ENCODE measurements around the gene TRIO. TPM values are rescaled to one million over a fixed set of nuclear protein-coding genes. Genes with fewer than 3 reads are reported as not detected.

The TRIO gene
- total and polyA plus RNA-seq, 8 donors = 84.4 to 151 (median 93.7) TPM

DNA sequence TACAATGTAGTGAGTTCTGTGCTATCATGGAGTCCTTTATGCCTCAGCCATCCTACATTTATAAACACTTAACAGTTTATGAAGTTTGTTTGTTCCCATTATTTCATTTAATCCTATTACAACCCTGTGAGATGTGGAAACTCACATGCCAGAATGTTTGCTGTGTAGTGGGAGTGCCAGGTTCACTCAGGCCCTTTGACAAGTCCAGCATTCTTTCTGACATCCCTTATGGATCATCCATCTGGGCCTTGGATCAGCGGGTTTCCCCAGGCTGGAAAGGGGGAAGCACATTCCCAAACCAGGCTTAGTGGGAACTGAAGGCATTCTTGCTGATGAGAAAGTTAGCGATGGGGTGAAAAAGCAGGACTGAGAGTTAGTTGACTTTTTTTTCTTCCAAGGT is 310.3 kb downstream of the TRIO start:
- H3K27ac ChIP-seq = peak overlapping the region in 1 of 2 donors; percentile 48
- intact Hi-C loops (cut with DNase I) = no loop called here
- no peak for DNase-seq

GRCh38 chr5:14455814-14456321 is 312.7 kb downstream of the TRIO start:
- no peak for ATAC-seq

More for the DNA sequence above, 310.3 kb downstream of the TRIO start:
- ATAC-seq = no peak
- Histone ChIP-seq H3K27me3 (no peaks in the 10 kb centered on the region), H3K36me3 (peaks cover 0 to 11% of the 10 kb centered on the region in 2 donors), H3K9me3 (peaks cover 0 to 2% of the 10 kb centered on the region in 2 donors), H3K4me1 (peaks cover 3 to 9% of the 10 kb centered on the region in 2 donors), H3K4me3 (no peak overlapping the region)
- no peak for TF ChIP-seq CTCF (IDR thresholded peaks at IDR 0.05)

GRCh38 chr5:14457476-14457875 is 314.3 kb downstream of the TRIO start:
- Histone ChIP-seq H3K27ac (no peak overlapping the region), H3K36me3 (peaks cover 0 to 42% of the 10 kb centered on the region in 2 donors), H3K9me3 (peaks cover 0 to 2% of the 10 kb centered on the region in 2 donors), H3K4me1 (peaks cover 0 to 3% of the 10 kb centered on the region in 2 donors), H3K27me3 (no peaks in the 10 kb centered on the region), H3K4me3 (no peak overlapping the region)
- no peak for TF ChIP-seq CTCF (IDR thresholded peaks at IDR 0.05)
- no peak for DNase-seq
- no peak for ATAC-seq
- intact Hi-C loops (cut with DNase I) = no loop called here

More at GRCh38 chr5:14455814-14456321, 312.7 kb downstream of the TRIO start:
- Histone ChIP-seq H3K9me3 (peaks cover 0 to 2% of the 10 kb centered on the region in 2 donors), H3K36me3 (peaks cover 0 to 25% of the 10 kb centered on the region in 2 donors), H3K4me1 (peaks cover 0 to 3% of the 10 kb centered on the region in 2 donors), H3K27me3 (no peaks in the 10 kb centered on the region), H3K27ac (no peak overlapping the region), H3K4me3 (no peak overlapping the region)
- TF ChIP-seq CTCF (IDR thresholded peaks at IDR 0.05) = no peak
- peak in 1 of 4 donors; percentile 68 for DNase-seq
- intact Hi-C loops (cut with DNase I) = no loop called here

DNA sequence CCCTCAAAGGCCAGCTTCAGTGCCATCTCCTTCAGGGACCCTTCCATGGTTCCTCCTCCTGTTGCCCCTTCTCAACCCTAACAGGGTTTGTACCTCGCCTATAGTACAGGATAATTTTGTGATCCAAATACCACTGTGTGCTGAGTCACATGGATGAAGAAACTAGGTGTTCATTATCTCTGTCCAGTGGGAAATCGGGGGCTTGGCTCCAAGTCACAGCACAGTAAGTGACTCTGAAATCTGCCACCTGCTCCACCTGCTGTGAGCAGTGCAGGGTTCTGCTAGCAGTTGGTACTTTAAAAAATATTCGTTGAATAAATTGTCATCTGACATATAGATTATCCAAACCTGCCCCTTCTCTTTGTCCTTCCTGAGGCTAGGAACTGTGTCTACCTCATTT is 315.3 kb downstream of the TRIO start:
- Histone ChIP-seq H3K36me3 (peaks cover 0 to 51% of the 10 kb centered on the region in 2 donors), H3K27ac (no peak overlapping the region), H3K4me3 (no peak overlapping the region), H3K4me1 (no peaks in the 10 kb centered on the region), H3K27me3 (no peaks in the 10 kb centered on the region), H3K9me3 (peaks cover 0 to 2% of the 10 kb centered on the region in 2 donors)
- intact Hi-C loops (cut with DNase I) = no loop called here
- ATAC-seq = no peak
- DNase-seq = no peak
- no peak for TF ChIP-seq CTCF (IDR thresholded peaks at IDR 0.05)

- Histone ChIP-seq H3K27me3 (no peaks in the 10 kb centered on the region), H3K4me3 (no peak overlapping the region), H3K27ac (no peak overlapping the region), H3K9me3 (no peaks in the 10 kb centered on the region), H3K4me1 (peaks cover 0 to 19% of the 10 kb centered on the region in 2 donors), H3K36me3 (peaks cover 0 to 54% of the 10 kb centered on the region in 2 donors)
- no peak for TF ChIP-seq CTCF (IDR thresholded peaks at IDR 0.05)
- ATAC-seq = no peak
- intact Hi-C loops (cut with DNase I) = no loop called here
- DNase-seq = peak in 1 of 4 donors; percentile 67
Measured at GRCh38 chr5:14460844-14461398, 317.8 kb downstream of the TRIO start.

All from left lung (tissue), 10 donors.